HG03045 (cell line): ENCODE results near the gene CELF4.

Source experiments
- ATAC-seq: cut with Tn5 transposase; IDR thresholded peaks from one replicate; pipeline ENCODE4 v1.9.1; 2021; ENCODE audit warnings: mild to moderate bottlenecking, moderate library complexity; ENCODE audit not compliant: unreplicated experiment

The CELF4 gene

GRCh38 chr18:37565101-37565976 lies at the start of gene CELF4:
Gene CELF4 (minus strand): TSS chr18:37565798.
- no peak for ATAC-seq

DNA sequence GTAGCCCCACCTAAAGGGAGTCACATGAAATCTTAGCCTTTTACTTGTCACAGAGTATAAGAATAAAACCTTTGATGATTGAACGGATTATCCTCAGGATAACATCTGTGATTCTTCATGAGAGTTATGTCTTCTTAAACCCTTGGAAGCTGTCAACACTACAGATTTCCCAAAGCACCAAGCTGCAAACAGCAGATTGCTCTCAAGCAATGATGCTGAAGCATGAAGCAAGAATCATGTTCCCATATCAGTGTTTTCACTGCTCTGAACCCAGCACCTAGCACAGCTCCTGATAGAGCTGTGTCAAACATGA lies 47.6 kb upstream of the CELF4 start:
- no peak for ATAC-seq

GRCh38 chr18:37612524-37613252 lies 47.1 kb upstream of the CELF4 start:
- no peak for ATAC-seq

- ATAC-seq = no peak
Measured at GRCh38 chr18:37611614-37612279, 46.1 kb upstream of the CELF4 start.

DNA sequence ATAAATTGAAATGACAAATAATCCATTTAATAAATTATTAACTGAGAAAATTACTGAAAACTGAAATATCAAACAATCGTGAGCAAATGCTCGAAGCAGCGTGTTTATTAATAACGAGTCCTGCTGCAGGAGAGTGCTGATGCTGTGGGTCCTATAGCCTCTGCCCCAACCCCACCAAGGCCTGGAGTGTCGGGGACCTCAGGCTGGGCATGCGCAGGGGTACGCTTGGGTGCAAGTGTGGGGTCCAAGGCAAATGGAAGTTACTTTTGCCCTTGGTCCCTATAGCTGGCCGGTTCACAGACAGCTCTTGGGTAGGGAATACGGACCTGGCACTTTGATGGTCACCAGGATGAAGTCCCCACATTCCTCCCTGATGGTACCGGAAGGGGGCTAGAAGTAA lies 43.3 kb upstream of the CELF4 start:
- ATAC-seq = no peak

- ATAC-seq = no peak
Measured at GRCh38 chr18:37607281-37607680, 41.7 kb upstream of the CELF4 start.

DNA sequence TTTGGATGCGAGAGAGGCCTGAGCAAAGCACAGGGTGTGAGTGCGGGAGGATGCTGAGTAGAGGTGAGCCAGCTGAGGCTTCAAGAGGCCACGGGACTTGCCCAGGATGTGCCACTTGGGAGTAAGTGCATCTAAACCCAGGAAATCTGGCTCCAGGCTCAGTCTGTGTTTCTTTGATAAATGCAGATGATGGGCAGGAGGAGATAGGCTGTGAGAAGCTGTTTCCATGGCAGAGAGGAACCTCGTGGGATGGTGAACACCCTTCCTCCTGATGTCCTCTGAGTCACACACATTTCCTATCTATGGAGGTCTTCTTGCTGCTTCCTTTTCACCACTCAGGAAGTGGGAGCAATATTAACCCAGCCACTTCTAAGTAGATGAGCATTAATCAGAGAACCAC lies 38.4 kb upstream of the CELF4 start:
- no peak for ATAC-seq

DNA sequence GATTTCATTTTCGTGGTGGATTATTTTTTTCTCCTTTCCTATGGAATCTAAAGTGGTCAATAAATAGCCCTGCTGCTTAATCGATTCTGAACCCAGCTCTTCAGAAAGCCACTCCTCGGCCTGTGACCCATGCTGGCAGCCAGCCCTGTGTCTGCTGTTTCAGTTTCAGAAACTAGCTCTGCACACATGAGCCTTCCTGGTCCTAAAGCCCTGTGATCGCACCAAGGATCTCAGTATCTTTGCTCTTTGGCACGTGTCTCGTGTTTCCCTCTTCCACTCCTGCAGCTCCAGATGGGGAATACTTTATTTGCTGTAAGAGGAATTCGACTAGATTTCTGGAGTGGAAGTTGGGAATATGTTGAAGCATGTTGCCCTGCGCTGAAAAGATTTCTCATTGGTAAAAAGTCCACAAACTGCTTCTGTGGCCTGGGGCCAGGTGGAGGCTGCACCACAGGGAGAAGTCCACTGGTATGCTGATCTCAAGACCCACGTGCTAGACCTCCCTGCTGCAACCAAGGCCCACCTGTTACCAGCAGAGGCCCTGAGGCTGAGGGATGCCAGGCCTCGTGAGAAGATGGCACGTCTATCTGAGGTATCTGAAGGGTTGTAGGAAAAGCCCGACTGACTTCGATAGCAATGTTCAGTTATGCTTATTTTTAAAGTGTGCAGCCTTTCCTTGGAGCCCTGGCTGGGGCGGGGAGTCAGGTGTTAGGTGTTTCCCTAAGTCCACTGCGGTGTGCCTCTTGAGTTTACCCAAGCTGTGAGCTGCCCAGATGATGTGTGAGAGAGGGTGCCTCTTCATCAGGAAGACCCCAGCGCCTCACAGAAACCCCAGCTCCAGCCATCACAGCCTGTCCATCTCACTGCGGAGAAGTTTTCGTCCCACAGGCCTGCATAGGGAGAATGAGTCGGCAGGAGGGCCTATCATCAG lies 33.6 kb upstream of the CELF4 start:
- ATAC-seq = no peak

DNA sequence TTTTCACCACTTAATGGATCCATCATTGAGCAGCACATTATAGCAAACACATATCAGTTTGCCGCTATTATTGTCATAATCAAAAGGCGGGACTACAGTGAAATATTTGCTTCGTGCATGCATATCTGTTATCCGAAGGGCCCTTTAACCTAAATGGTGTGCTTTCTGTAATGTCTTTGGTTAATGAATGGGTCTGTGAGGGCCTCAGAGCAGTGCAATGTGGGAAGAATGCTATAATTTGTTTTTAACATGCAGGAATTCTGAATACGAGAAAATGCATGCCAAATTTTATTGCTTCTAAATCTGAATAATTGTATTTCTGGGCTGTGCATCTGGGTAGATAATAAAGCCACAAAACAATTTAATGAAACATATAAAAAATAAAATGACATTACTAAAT lies 32.8 kb upstream of the CELF4 start:
- ATAC-seq = no peak

GRCh38 chr18:37590346-37590745 lies 24.7 kb upstream of the CELF4 start:
- no peak for ATAC-seq

GRCh38 chr18:37588289-37588688 lies 22.7 kb upstream of the CELF4 start:
- no peak for ATAC-seq

DNA sequence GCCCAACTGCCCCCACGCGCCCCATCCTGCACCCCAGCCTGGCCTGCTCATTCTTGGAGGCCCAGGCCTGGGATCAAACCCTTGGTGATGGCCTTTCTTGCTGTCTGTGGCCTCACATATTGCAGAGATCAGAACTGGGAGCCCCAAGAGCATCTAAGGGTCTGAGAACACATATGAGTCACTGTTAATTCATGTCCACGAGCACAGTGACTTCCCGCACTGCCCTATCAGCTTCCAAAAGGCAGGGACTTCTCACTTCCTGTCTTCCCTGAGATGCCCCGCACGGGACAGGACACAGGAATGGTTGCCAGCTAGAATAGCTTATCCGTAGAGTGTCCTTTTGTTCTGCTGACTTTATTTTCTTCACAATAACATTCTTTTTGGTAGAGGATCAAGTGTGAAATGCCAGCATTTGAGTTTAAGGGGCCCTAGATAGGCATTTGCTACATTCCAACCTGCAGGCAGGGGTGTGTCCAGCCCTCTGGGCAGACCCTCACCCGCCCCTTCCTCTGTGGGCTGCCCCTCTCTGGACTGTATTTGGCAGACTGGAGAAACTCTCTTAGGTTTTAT lies 21.1 kb upstream of the CELF4 start:
- no peak for ATAC-seq

- no peak for ATAC-seq
Measured at GRCh38 chr18:37584952-37585695, 19.5 kb upstream of the CELF4 start.

- no peak for ATAC-seq
Measured at GRCh38 chr18:37584217-37584616, 18.6 kb upstream of the CELF4 start.

GRCh38 chr18:37582261-37582660 lies 16.7 kb upstream of the CELF4 start:
- no peak for ATAC-seq

DNA sequence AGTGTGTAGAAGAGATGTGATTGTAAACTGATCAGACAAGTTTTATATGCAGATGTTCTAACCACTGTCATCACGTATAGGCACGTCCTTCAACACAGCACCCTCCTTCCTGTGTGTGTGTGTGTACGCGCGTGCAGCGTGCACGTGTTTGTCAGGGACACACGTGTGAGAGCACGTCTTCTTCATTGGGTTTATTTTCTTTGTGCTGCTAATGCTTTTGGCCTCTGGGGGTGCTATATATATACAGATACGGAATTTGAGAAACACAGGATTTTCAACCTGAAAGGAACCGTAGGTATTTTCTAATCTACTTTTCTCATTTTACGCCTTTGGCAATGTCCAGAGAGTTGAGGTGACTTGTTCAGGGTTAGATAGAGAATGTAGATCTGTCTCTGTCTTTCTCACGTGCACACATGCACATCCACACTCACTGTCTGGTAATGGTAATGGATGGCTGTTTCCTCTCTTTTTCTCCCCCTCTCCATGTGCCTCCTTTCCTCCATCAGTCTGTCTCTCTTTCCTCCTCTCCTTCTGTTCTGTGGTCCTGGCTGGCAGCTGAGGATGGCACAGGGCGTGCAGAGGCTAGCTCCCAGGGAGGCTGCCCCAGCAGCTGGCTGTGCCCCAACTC lies 13.4 kb upstream of the CELF4 start:
- no peak for ATAC-seq

DNA sequence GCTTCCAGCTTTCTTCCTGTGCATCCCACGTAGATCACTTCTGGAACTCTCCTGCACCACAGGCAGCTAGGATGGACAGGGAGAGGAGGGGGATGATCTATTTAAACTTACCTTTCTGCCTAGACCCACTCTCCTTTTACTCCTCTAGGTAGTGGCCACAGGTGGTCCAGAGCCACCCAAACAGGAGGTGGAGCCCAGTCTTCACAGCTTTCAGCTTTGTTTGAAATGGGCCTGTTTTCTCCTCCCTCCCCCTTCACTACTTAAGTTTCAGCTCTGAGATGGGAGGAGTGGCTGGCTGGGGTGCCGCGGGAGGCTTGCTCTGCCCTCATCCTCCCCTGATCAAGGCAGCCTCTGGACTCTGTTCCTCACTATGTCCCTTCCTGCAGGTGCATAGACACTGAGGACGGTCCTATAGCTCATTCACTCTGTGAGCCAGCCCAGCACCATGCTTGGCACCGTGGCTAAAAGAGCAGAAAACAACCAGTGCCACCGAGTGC lies 12.6 kb upstream of the CELF4 start:
- no peak for ATAC-seq

GRCh38 chr18:37577051-37577611 lies 11.5 kb upstream of the CELF4 start:
- no peak for ATAC-seq

- no peak for ATAC-seq
Measured at GRCh38 chr18:37575646-37576045, 10.0 kb upstream of the CELF4 start.
